ENCODE data around the gene CTSF. TPM values are rescaled to one million over a fixed set of nuclear protein-coding genes. Genes with fewer than 3 reads are reported as not detected.
"Not testable (repeated sequence)": the region's sequence is repeated elsewhere in the genome, so short reads cannot be mapped to it uniquely, and the experiment has no call there.

Gene CTSF
- total RNA-seq, 3 donors from 2014 or later = 98.6 to 149 (median 116) TPM

DNA sequence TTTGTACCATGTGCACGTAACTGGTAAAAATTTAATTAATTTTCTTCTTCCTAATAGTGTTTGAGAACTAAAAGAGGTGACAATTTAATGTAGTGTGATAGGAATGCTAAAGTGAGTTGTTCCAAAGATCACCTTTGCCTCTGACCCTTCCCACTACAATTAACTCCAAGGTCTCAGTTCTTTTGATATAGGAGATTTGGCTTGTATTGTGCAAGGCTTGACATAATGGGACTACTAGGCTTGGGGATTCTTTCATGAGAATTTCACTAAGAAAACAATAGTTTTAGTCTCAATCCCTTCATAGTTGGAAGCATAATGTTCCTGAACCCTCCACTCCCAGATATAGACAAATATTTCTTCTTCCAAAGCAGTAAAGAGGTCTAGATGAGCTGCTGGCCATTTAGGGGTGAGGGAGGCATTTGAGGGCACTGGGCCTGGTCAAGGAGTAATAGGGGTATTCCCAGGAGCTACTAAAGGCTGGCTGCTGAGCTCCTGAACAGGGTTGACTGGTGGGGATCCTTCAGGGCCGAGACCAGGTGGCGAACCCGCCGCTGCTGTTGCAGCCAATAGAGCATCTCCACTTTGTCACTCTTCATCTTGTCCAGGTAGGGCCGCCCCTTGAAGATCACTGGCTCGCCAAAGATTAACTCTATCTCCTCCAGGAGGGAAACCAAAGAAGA is 21.7 kb upstream of the CTSF start:
- Histone ChIP-seq H3K4me3 (no peak overlapping the region), H3K36me3 (no peaks in the 10 kb centered on the region), H3K27me3 (no peaks in the 10 kb centered on the region), H3K4me1 (peaks cover 0 to 4% of the 10 kb centered on the region in 2 donors), H3K9me3 (no peaks in the 10 kb centered on the region), H3K27ac (no peak overlapping the region)
- intact Hi-C loops (cut with DNase I; ENCODE audit: low total_unique reads) = no loop called here
- no peak for DNase-seq (ENCODE audit: low spot score in 2 of 2)
- no peak for TF ChIP-seq POLR2AphosphoS5 (IDR thresholded peaks at IDR 0.05)
- TF ChIP-seq POLR2A (IDR thresholded peaks at IDR 0.05) = no peak
- TF ChIP-seq, protein P1, sequence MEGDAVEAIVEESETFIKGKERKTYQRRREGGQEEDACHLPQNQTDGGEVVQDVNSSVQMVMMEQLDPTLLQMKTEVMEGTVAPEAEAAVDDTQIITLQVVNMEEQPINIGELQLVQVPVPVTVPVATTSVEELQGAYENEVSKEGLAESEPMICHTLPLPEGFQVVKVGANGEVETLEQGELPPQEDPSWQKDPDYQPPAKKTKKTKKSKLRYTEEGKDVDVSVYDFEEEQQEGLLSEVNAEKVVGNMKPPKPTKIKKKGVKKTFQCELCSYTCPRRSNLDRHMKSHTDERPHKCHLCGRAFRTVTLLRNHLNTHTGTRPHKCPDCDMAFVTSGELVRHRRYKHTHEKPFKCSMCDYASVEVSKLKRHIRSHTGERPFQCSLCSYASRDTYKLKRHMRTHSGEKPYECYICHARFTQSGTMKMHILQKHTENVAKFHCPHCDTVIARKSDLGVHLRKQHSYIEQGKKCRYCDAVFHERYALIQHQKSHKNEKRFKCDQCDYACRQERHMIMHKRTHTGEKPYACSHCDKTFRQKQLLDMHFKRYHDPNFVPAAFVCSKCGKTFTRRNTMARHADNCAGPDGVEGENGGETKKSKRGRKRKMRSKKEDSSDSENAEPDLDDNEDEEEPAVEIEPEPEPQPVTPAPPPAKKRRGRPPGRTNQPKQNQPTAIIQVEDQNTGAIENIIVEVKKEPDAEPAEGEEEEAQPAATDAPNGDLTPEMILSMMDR (IDR thresholded peaks at IDR 0.05) = no peak

DNA sequence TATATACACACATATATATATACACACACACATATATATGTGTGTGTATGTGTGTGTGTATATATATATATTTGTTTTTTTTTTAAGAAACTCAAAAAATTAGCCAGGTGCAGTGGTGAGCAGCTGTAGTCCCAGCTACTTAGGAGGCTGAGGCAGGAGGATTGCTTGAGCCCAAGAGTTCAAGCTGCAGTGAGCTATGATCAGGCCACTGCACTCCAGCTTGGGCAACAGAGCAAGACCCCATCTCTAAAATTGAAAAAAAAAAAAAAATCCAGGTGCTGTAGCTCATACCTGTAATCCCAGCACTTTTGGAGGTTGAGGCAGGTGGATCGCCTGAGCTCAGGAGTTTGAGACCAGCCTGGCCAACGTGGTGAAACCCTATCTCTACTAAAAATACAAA is 20.9 kb upstream of the CTSF start:
- intact Hi-C loops (cut with DNase I; ENCODE audit: low total_unique reads); DNase-seq (ENCODE audit: low spot score in 2 of 2); H3K27ac ChIP-seq; H3K4me1 ChIP-seq; H3K36me3 ChIP-seq; H3K9me3 ChIP-seq; H3K27me3 ChIP-seq; H3K4me3 ChIP-seq: not testable (repeated sequence)

DNA sequence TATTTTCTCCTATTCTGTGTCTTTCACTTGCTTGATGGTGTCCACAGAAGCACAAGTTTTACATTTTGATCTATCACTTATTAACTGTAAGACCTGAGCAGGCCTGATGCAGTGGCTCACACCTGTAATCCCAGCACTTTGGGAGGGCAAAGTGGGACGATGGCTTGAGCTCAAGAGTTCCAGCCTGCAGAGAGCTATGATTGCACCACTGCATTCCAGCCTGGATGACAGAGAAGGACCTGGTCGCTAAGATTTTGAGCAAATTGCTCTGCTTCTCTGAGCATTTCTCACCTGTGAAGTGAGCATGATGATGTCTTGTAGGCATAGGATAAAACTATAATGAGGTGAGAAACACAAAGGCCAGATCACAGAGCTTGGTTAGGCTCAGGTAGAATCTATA is 17.7 kb upstream of the CTSF start:
- H3K4me3 ChIP-seq = no peak overlapping the region
- intact Hi-C loops (cut with DNase I; ENCODE audit: low total_unique reads) = no loop called here
- no peaks in the 10 kb centered on the region for H3K4me1 ChIP-seq
- H3K36me3 ChIP-seq = no peaks in the 10 kb centered on the region
- H3K27me3 ChIP-seq = no peaks in the 10 kb centered on the region
- TF ChIP-seq POLR2A (IDR thresholded peaks at IDR 0.05) (no peak), POLR2AphosphoS5 (IDR thresholded peaks at IDR 0.05) (no peak)
- TF ChIP-seq, protein P1 (IDR thresholded peaks at IDR 0.05) = no peak
- no peak for DNase-seq (ENCODE audit: low spot score in 2 of 2)
- H3K27ac ChIP-seq = no peak overlapping the region
- H3K9me3 ChIP-seq = no peaks in the 10 kb centered on the region

DNA sequence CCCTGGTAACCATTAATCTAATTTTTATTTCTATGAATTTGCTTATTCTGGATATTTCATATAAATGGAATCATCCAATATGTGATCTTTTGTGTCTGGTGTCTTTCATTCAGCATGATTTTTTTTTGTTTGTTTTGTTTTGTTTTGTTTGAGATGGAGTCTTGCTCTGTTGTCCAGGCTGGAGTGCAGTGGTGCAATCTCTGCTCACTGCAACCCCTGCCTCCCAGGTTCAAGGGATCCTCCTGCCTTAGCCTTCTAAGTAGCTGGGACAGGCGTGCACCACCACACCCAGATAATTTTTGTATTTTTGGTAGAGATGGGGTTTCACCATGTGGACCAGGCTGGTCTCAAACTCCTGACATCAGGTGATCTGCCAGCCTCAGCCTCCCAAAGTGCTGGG is 17.0 kb upstream of the CTSF start:
- H3K9me3 ChIP-seq; H3K4me3 ChIP-seq; DNase-seq (ENCODE audit: low spot score in 2 of 2); H3K27ac ChIP-seq; H3K27me3 ChIP-seq; intact Hi-C loops (cut with DNase I; ENCODE audit: low total_unique reads); H3K4me1 ChIP-seq; H3K36me3 ChIP-seq: not testable (repeated sequence)

DNA sequence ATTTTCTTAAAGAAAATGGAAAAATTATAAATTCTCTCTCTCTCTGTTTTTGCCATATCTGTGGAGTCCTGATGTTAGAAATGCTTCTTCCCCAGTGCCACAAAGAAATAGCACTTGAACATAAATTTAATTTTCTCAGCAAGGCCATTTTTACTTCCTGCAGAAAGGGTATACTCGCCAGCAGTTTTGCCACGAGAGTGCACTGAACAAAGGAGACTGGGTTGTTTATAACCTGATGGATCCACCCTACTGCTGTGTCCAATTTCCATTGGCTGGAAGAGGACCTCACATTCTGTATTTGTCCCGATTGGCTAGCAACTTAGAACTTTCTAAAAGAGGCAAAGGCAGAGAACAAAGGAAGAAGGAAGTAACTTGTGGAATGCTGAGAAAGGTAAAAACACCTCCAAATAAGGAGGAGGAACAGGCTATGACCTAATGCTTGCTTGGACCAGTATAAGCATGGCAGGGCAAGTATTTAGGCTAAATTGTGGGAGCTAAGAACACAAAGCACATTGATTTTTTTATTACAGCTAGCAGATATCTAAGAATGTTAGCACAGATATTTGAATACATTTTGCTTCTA is 14.2 kb upstream of the CTSF start:
- DNase-seq (ENCODE audit: low spot score in 2 of 2); H3K27me3 ChIP-seq; H3K36me3 ChIP-seq; intact Hi-C loops (cut with DNase I; ENCODE audit: low total_unique reads); H3K27ac ChIP-seq; H3K9me3 ChIP-seq; H3K4me3 ChIP-seq; H3K4me1 ChIP-seq: not testable (repeated sequence)

DNA sequence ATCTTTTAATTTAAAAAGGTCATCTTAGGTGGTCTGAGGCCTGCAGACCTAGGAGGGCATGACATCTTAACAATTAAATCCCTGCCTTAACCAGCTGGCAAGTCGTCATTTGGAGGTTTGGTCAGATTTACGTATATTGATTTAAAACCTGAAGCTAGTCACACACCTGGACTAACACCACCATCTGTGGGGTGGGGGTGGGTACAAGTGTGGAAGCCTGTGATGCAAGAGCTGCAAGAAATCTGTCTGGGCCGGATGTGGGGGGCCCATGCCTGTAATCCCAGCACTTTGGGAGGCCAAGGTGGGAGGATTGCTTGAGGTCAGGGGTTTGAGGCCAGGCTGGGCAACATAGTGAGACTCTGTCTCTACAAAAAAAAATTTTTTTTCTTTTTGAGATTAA is 12.9 kb upstream of the CTSF start:
- no peak for TF ChIP-seq POLR2AphosphoS5 (IDR thresholded peaks at IDR 0.05)
- no peak for TF ChIP-seq POLR2A (IDR thresholded peaks at IDR 0.05)
- TF ChIP-seq, protein P1 (IDR thresholded peaks at IDR 0.05) = no peak

More for the DNA sequence above, 12.9 kb upstream of the CTSF start:
- H3K4me1 ChIP-seq = no peaks in the 10 kb centered on the region
- intact Hi-C loops (cut with DNase I; ENCODE audit: low total_unique reads) = no loop called here
- H3K36me3 ChIP-seq = no peaks in the 10 kb centered on the region
- no peak overlapping the region for H3K27ac ChIP-seq
- no peaks in the 10 kb centered on the region for H3K27me3 ChIP-seq
- H3K9me3 ChIP-seq = no peaks in the 10 kb centered on the region
- DNase-seq (ENCODE audit: low spot score in 2 of 2) = no peak
- no peak overlapping the region for H3K4me3 ChIP-seq
